ENCODE measurements around the gene WDR54. TPM values are rescaled to one million over a fixed set of nuclear protein-coding genes. Genes with fewer than 3 reads are reported as not detected.
"Not testable (repeated sequence)": the region's sequence is repeated elsewhere in the genome, so short reads cannot be mapped to it uniquely, and the experiment has no call there.

Gene WDR54
- total RNA-seq, 2 donors from 2014 or later: 6.1 to 6.2 TPM

DNA sequence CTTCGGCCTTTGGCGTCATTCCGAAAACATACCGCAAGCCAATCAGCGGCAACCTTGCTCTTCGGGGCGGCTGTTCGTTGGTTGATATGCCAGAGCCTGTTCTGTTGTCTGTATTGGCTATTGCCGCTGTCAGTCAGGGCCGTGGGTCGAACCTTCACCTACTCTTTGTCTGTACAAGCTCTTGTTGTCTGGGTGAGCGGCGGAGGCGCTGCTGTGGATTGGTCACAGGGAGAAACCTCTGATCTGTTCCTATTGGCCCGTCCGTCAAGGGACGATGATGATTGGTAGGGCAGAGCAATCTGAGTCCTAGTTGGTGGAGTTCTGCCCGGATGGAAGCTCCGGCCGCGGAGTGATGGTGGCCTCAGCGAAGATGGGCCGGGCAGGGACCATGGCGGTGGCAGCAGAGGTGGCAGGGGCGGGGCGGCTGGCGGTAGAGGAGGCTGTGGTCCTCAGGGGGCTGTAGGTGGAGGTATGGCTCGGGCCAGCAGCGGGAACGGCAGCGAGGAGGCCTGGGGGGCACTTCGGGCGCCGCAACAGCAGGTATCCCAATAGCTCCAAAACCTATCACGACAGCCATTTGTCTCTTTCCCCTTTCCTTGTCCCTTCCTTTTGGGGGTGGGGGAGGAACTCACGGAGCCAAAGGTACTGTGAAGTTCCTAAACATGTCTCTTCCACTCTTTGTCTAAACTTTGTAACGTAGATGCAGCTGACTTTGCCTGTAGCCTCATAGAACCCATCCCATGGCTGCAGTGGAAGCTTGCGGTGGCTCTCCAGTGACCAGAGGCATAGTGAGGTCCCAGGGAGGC is 36.8 kb downstream of the WDR54 start, which contains the start of gene WBP1:
WBP1 (plus strand) TSS at position 307 of the 806 bp plus-strand sequence; CDS start at position 472, 165 bp downstream.
- TF ChIP-seq, protein P1, sequence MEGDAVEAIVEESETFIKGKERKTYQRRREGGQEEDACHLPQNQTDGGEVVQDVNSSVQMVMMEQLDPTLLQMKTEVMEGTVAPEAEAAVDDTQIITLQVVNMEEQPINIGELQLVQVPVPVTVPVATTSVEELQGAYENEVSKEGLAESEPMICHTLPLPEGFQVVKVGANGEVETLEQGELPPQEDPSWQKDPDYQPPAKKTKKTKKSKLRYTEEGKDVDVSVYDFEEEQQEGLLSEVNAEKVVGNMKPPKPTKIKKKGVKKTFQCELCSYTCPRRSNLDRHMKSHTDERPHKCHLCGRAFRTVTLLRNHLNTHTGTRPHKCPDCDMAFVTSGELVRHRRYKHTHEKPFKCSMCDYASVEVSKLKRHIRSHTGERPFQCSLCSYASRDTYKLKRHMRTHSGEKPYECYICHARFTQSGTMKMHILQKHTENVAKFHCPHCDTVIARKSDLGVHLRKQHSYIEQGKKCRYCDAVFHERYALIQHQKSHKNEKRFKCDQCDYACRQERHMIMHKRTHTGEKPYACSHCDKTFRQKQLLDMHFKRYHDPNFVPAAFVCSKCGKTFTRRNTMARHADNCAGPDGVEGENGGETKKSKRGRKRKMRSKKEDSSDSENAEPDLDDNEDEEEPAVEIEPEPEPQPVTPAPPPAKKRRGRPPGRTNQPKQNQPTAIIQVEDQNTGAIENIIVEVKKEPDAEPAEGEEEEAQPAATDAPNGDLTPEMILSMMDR (IDR thresholded peaks at IDR 0.05): no peak
- Histone ChIP-seq H3K9me3 (no peaks in the 10 kb centered on the region), H3K4me1 (ENCODE audit: control insufficient read depth in 1 of 2, low read depth in 2 of 2) (peaks cover 22 to 35% of the 10 kb centered on the region in 2 donors), H3K27ac (peak within 1 kb of the TSS; percentile 86 to 93), H3K4me3 (peak within 1 kb of the TSS; percentile 80), H3K36me3 (no peaks in the 10 kb centered on the region), H3K27me3 (replicated peaks; ENCODE audit: insufficient read depth) (no peaks in the 10 kb centered on the region)
- ATAC-seq (ENCODE audit: insufficient number of reproducible peaks, low FRiP score, low read depth) (peak; percentile 94), DNase-seq (ENCODE audit: low spot score) (peak; percentile 100)

DNA sequence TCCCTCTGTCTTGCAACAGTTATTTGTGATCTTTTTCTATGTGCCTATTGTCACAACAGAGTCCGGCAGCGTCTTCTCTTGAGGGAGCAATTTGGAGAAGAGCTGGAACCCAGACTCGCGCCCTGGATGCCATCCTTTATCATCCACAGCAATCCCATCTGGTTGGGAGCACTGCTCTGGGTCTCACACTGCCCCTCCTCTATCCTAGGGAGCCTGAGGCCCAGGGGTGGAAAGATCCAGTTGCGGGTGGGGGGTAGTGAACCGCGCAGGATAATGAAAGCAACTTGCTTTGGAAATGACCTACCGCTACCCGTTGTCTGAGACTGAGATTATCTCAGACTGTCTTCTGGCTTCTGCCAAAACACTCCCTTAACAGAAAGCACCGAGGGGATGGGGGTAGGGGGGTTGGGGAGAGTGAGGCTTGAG is 37.4 kb downstream of the WDR54 start:
- H3K27ac ChIP-seq: peak overlapping the region; percentile 57 to 76

DNA sequence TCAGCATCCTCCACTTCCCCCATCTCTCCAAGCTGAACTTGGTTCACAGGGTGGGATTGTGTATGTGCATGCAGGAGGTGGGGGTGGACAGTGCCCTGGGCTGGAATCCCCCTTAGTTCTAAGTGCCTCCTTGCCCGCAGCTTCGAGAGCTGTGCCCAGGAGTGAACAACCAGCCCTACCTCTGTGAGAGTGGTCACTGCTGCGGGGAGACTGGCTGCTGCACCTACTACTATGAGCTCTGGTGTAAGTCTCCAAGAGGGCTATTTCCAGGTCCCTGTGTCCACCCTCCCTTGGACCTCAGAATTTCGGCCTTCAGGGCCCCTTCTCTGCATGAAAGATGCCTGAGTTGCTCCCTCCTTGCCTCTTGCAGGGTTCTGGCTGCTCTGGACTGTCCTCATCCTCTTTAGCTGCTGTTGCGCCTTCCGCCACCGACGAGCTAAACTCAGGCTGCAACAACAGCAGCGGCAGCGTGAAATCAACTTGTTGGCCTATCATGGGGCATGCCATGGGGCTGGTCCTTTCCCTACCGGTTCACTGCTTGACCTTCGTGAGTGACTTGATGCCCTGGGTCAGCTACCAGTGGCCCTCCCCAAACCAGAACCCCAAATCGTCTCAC is 38.1 kb downstream of the WDR54 start:
- DNase-seq (ENCODE audit: low spot score); ATAC-seq (ENCODE audit: insufficient number of reproducible peaks, low FRiP score, low read depth): not testable (repeated sequence)

More for the DNA sequence above, 37.4 kb downstream of the WDR54 start:
- Histone ChIP-seq H3K27me3 (replicated peaks; ENCODE audit: insufficient read depth) (no peaks in the 10 kb centered on the region), H3K36me3 (no peaks in the 10 kb centered on the region), H3K4me1 (ENCODE audit: control insufficient read depth in 1 of 2, low read depth in 2 of 2) (peaks cover 24 to 38% of the 10 kb centered on the region in 2 donors), H3K4me3 (peak overlapping the region; percentile 80), H3K9me3 (no peaks in the 10 kb centered on the region)
- TF ChIP-seq, protein P1 (IDR thresholded peaks at IDR 0.05): no peak
- DNase-seq (ENCODE audit: low spot score) (no peak), ATAC-seq (ENCODE audit: insufficient number of reproducible peaks, low FRiP score, low read depth) (no peak)

DNA sequence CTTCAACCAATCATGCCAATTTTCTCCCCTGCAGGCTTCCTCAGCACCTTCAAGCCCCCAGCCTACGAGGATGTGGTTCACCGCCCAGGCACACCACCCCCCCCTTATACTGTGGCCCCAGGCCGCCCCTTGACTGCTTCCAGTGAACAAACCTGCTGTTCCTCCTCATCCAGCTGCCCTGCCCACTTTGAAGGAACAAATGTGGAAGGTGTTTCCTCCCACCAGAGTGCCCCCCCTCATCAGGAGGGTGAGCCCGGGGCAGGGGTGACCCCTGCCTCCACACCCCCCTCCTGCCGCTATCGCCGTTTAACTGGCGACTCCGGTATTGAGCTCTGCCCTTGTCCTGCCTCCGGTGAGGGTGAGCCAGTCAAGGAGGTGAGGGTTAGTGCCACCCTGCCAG is 38.7 kb downstream of the WDR54 start:
- not testable (repeated sequence) for DNase-seq (ENCODE audit: low spot score); H3K9me3 ChIP-seq; H3K4me3 ChIP-seq; H3K27me3 ChIP-seq (replicated peaks; ENCODE audit: insufficient read depth); H3K36me3 ChIP-seq; ATAC-seq (ENCODE audit: insufficient number of reproducible peaks, low FRiP score, low read depth); H3K27ac ChIP-seq
- H3K4me1 ChIP-seq (ENCODE audit: control insufficient read depth in 1 of 2, low read depth in 2 of 2): peaks cover 30 to 45% of the 10 kb centered on the region in 2 donors

More for the DNA sequence above, 38.1 kb downstream of the WDR54 start:
- peaks cover 30 to 45% of the 10 kb centered on the region in 2 donors for H3K4me1 ChIP-seq (ENCODE audit: control insufficient read depth in 1 of 2, low read depth in 2 of 2)
- H3K27me3 ChIP-seq (replicated peaks; ENCODE audit: insufficient read depth); H3K9me3 ChIP-seq; H3K27ac ChIP-seq; H3K4me3 ChIP-seq; H3K36me3 ChIP-seq: not testable (repeated sequence)

DNA sequence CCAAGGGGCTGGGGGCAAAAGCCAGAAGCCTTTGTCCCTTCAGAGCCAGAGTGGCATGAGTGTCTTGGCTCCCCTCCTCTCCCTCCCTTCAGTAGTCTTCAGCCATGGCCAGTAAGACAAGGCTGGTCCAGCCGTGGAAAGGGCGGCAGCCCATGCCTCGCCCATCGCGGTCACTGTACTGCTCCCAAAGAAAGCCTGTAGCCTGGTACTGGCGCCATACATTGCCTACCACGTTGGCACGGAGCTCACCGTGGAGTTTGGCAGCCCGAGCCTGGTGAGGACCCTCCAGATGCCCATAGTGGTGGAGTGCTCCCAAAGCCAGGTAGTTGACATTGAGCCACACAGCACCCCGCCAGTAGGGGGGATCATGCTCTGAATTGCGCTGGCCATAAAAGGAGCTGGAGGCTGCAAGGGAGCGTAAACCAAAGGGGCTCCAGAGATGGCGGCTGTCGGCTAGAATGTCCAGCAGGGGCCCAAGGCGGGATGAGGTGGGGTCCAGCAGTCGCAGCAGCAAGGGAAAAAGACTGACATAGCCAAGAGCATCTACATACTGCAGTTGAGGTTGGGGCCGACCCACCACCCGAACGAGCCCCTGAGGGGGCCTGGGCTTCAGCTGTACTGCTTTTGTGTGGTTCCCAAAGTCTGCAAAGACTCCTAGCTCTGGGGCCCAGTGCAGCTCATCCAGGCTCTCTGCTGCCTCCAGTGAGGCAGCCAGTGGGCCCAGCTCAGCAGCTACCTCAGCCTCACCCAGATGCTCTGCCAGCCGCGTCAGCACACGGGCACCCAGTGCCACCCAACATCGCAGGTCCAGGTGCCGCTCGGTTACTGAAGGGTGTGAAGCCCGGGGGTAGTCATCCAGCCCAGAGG is 39.9 kb downstream of the WDR54 start:
- ATAC-seq (ENCODE audit: insufficient number of reproducible peaks, low FRiP score, low read depth): no peak
- no peak overlapping the region for H3K27ac ChIP-seq
- TF ChIP-seq, protein P1 (IDR thresholded peaks at IDR 0.05): no peak
- H3K27me3 ChIP-seq (replicated peaks; ENCODE audit: insufficient read depth): no peaks in the 10 kb centered on the region
- H3K4me3 ChIP-seq: no peak overlapping the region
- no peaks in the 10 kb centered on the region for H3K36me3 ChIP-seq
- DNase-seq (ENCODE audit: low spot score): no peak
- no peaks in the 10 kb centered on the region for H3K9me3 ChIP-seq
- peaks cover 23 to 38% of the 10 kb centered on the region in 2 donors for H3K4me1 ChIP-seq (ENCODE audit: control insufficient read depth in 1 of 2, low read depth in 2 of 2)

Data from thoracic aorta (tissue), 2 donors.